ENCODE measurements around the gene SUSD6.

- no peak for TF ChIP-seq CTCF (IDR thresholded peaks at IDR 0.05; ENCODE audit: insufficient read depth, low read length)
- no peak for TF ChIP-seq SPI1 (IDR thresholded peaks at IDR 0.05; ENCODE audit: borderline replicate concordance, low read depth)
- no peak for TF ChIP-seq GABPA (IDR thresholded peaks at IDR 0.05; ENCODE audit: low read depth)
- TF ChIP-seq POLR2AphosphoS5 (IDR thresholded peaks at IDR 0.05; ENCODE audit: low read depth) = no peak
Measured at GRCh38 chr14:69701291-69701690, 89.9 kb downstream of the SUSD6 start.
